NCI-H345 treated with DMSO at 0.1 percent for 48 hours (cell line): Measurements from ENCODE around the gene TMEM116.
"Not testable (repeated sequence)": the region's sequence is repeated elsewhere in the genome, so short reads cannot be mapped to it uniquely, and the experiment has no call there.

ENCODE experiments used
- DNase-seq: peaks from one replicate; lab custom pipeline; 2025; ENCODE audit not compliant: unreplicated experiment; lab: John Stamatoyannopoulos, UW

The TMEM116 gene

GRCh38 chr12:111980598-111980997 lies 32.4 kb downstream of the TMEM116 start:
- DNase-seq: no peak

- DNase-seq: no peak
Observed at GRCh38 chr12:111978545-111978944, 34.4 kb downstream of the TMEM116 start.

- DNase-seq: no peak
Observed at GRCh38 chr12:111976860-111977259, 36.1 kb downstream of the TMEM116 start.

- DNase-seq: no peak
Observed at GRCh38 chr12:111976291-111976690, 36.7 kb downstream of the TMEM116 start.

GRCh38 chr12:111975161-111975931 lies 37.6 kb downstream of the TMEM116 start:
- no peak for DNase-seq

- DNase-seq: no peak
Observed at GRCh38 chr12:111971800-111972199, 41.2 kb downstream of the TMEM116 start.

GRCh38 chr12:111964935-111965334 lies 48.0 kb downstream of the TMEM116 start:
- DNase-seq: peak; percentile 29

GRCh38 chr12:111959518-111959917 lies 53.4 kb downstream of the TMEM116 start:
- DNase-seq: not testable (repeated sequence)

- not testable (repeated sequence) for DNase-seq
Observed at GRCh38 chr12:111957224-111957623, 55.7 kb downstream of the TMEM116 start.

- DNase-seq: no peak
Observed at GRCh38 chr12:111954969-111955368, 58.0 kb downstream of the TMEM116 start.

- no peak for DNase-seq
Observed at GRCh38 chr12:111953455-111953854, 59.5 kb downstream of the TMEM116 start.

GRCh38 chr12:111952084-111952787 lies 60.7 kb downstream of the TMEM116 start:
- not testable (repeated sequence) for DNase-seq

GRCh38 chr12:111950961-111951676 lies 61.8 kb downstream of the TMEM116 start:
- not testable (repeated sequence) for DNase-seq

GRCh38 chr12:111943929-111944328 lies 69.0 kb downstream of the TMEM116 start:
- no peak for DNase-seq

- DNase-seq: no peak
Observed at GRCh38 chr12:111942557-111942956, 70.4 kb downstream of the TMEM116 start.

GRCh38 chr12:111937429-111937828 lies 75.5 kb downstream of the TMEM116 start:
- DNase-seq: no peak

GRCh38 chr12:111936869-111937268 lies 76.1 kb downstream of the TMEM116 start:
- no peak for DNase-seq

GRCh38 chr12:111932241-111932640 lies 80.7 kb downstream of the TMEM116 start:
- no peak for DNase-seq

GRCh38 chr12:111927346-111927745 lies 85.6 kb downstream of the TMEM116 start:
- no peak for DNase-seq

- DNase-seq: no peak
Observed at GRCh38 chr12:111926631-111927030, 86.3 kb downstream of the TMEM116 start.

GRCh38 chr12:111925171-111925570 lies 87.8 kb downstream of the TMEM116 start:
- no peak for DNase-seq

GRCh38 chr12:111907740-111908139 lies 105.2 kb downstream of the TMEM116 start:
- no peak for DNase-seq
